SU-DHL-6 (cell line): ENCODE measurements around the gene FAM83C.

Experiments used
- CTCF ChIP-seq: fragments of 200-600 bp; sonication (generic); IDR thresholded peaks from one replicate; pipeline ENCODE4 v1.5.1; 2017; ENCODE audit warnings: antibody characterized with exemption, mild to moderate bottlenecking, low read length, moderate library complexity; ENCODE audit not compliant: insufficient read depth, poor library complexity, severe bottlenecking
- EZH2phosphoT487 ChIP-seq: fragments of 200-600 bp; sonication (generic), shearing (Covaris generic); conservative IDR thresholded peaks from 2 replicates; pipeline ENCODE4 v1.6.1; 2018; ENCODE audit warnings: mild to moderate bottlenecking, antibody characterized with exemption, low read length, moderate library complexity, mixed read lengths

- TF ChIP-seq CTCF, result no peak
- no peak for TF ChIP-seq EZH2phosphoT487
Measured at GRCh38 chr20:35286077-35286898, 5.9 kb downstream of the FAM83C start.
